Measurements from ENCODE around the gene RBM20. TPM values are rescaled to one million over a fixed set of nuclear protein-coding genes. Genes with fewer than 3 reads are reported as not detected.

RBM20 gene
- total RNA-seq, 2 experiments from 2014 or later, result not detected

GRCh38 chr10:110790913-110791506 is 146.9 kb downstream of the RBM20 start:
- Mint-ChIP-seq H3K4me3 (no peak overlapping the region), H3K36me3 (ENCODE audit: low read depth) (no peaks in the 10 kb centered on the region), H3K4me1 (peaks cover 4% of the 10 kb centered on the region), H3K9me3 (no peaks in the 10 kb centered on the region), H3K27ac (no peak overlapping the region), H3K27me3 (peaks cover 4% of the 10 kb centered on the region)
- POLR2A ChIA-PET, result no interaction called here
- CTCF ChIA-PET, result interaction anchor here (0.5 to 1.2 kb wide), 4 partner anchors 12 to 195 kb away, joined by 3 to 4 read pairs (median 3); no protein-coding TSS in a partner anchor
- DNase-seq, result no peak

DNA sequence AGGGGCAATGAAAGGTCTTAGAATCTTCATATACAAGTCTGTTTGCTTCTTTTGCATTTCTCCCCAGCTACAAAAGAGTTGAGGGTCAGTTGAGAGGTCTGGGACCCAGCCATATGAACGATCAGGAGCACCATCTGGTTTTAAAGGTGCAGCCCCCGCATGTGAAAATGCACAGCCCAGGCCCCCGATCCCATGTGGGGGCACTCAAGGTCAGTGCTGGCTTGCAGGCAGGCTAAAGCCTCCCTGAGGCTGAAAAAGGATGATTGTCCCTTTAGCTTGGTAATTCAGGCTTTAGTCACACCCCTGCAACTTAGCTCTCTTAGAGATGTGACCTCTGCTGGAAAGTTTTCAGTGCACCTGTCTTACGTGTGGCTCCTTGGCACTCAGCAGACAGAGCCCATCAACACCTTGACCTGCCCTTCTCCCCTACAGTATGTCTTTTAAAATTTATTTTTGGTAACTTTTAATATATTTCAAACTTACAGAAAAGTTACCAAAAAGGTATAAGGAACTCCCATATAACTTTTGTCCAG is 147.5 kb downstream of the RBM20 start:
- H3K4me3 Mint-ChIP-seq, result no peak overlapping the region
- H3K27ac Mint-ChIP-seq, result no peak overlapping the region
- CTCF ChIA-PET, result interaction anchor here (0.9 kb wide), 1 partner anchor 14 kb away, joined by 3 read pairs; no protein-coding TSS in a partner anchor
- no peak for DNase-seq
- no peaks in the 10 kb centered on the region for H3K9me3 Mint-ChIP-seq
- no peaks in the 10 kb centered on the region for H3K36me3 Mint-ChIP-seq (ENCODE audit: low read depth)
- H3K4me1 Mint-ChIP-seq, result no peaks in the 10 kb centered on the region
- POLR2A ChIA-PET, result no interaction called here
- H3K27me3 Mint-ChIP-seq, result peaks cover 4% of the 10 kb centered on the region

GRCh38 chr10:110792476-110793125 is 148.5 kb downstream of the RBM20 start:
- no peak for DNase-seq
- ChIA-PET POLR2A (no interaction called here), CTCF (interaction anchor here (0.8 to 1.5 kb wide), 5 partner anchors 9 to 60 kb away, joined by 3 to 6 read pairs (median 6); no protein-coding TSS in a partner anchor)
- no peaks in the 10 kb centered on the region for H3K4me1 Mint-ChIP-seq
- peaks cover 4% of the 10 kb centered on the region for H3K27me3 Mint-ChIP-seq
- H3K27ac Mint-ChIP-seq, result no peak overlapping the region
- no peaks in the 10 kb centered on the region for H3K9me3 Mint-ChIP-seq
- no peaks in the 10 kb centered on the region for H3K36me3 Mint-ChIP-seq (ENCODE audit: low read depth)
- H3K4me3 Mint-ChIP-seq, result no peak overlapping the region

DNA sequence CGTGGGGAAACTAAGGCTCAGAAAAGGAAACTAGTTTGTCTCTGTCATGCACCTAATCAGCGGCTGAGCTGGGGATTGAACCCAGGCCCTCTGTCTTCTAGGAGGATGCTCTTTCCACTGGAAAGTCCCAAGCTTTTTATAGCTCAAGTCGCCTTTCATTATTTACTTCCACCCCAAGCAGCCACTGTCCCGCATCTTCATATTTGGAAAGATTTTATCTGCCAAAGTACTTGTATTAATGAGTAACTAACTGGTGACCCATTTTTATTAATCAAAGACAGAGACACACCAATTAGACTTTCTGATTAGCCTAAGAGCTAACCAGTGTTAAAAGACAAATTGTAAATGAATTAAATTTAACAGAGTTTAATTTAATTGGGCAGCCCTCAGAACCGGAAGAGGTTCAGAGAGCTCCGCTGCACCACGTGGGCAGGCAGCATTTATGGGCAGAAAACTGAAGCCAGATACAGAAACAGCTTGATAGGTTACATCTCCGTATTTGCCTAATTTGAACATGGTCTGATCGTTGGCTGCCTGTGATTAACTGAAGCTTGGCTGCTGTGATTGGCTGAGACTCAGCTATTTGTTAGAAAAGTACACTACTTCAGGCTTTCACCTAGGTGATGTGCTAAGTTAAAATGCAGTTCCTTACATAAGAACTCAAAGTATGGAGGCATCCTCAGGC is 149.1 kb downstream of the RBM20 start:
- Mint-ChIP-seq H3K9me3 (no peaks in the 10 kb centered on the region), H3K4me3 (no peak overlapping the region), H3K27me3 (peaks cover 4% of the 10 kb centered on the region), H3K27ac (no peak overlapping the region), H3K4me1 (no peaks in the 10 kb centered on the region), H3K36me3 (ENCODE audit: low read depth) (no peaks in the 10 kb centered on the region)
- ChIA-PET POLR2A (no interaction called here), CTCF (interaction anchor here (0.8 to 1.5 kb wide), 5 partner anchors 10 to 59 kb away, joined by 3 to 6 read pairs (median 6); no protein-coding TSS in a partner anchor)
- DNase-seq, result no peak

- Mint-ChIP-seq H3K27ac (no peak overlapping the region), H3K4me3 (no peak overlapping the region), H3K4me1 (no peaks in the 10 kb centered on the region), H3K36me3 (ENCODE audit: low read depth) (no peaks in the 10 kb centered on the region), H3K9me3 (no peaks in the 10 kb centered on the region), H3K27me3 (peaks cover 4% of the 10 kb centered on the region)
- POLR2A ChIA-PET, result no interaction called here
- no peak for DNase-seq
- CTCF ChIA-PET, result interaction anchor here (0.9 to 1.9 kb wide), 5 partner anchors 8 to 58 kb away, joined by 3 to 6 read pairs (median 6); no protein-coding TSS in a partner anchor
Measured at GRCh38 chr10:110793886-110794285, 149.8 kb downstream of the RBM20 start.

- no peaks in the 10 kb centered on the region for H3K9me3 Mint-ChIP-seq
- POLR2A ChIA-PET, result no interaction called here
- no peak overlapping the region for H3K27ac Mint-ChIP-seq
- no peak overlapping the region for H3K4me3 Mint-ChIP-seq
- H3K27me3 Mint-ChIP-seq, result peaks cover 4% of the 10 kb centered on the region
- CTCF ChIA-PET, result interaction anchor here (0.9 to 1.9 kb wide), 4 partner anchors 8 to 13 kb away, joined by 3 to 6 read pairs (median 5); no protein-coding TSS in a partner anchor
- no peaks in the 10 kb centered on the region for H3K36me3 Mint-ChIP-seq (ENCODE audit: low read depth)
- no peak for DNase-seq
- H3K4me1 Mint-ChIP-seq, result no peaks in the 10 kb centered on the region
Measured at GRCh38 chr10:110794808-110795207, 150.7 kb downstream of the RBM20 start.

GRCh38 chr10:110797416-110797815 is 153.3 kb downstream of the RBM20 start:
- peaks cover 3% of the 10 kb centered on the region for H3K36me3 Mint-ChIP-seq (ENCODE audit: low read depth)
- DNase-seq, result no peak
- peaks cover 4% of the 10 kb centered on the region for H3K27me3 Mint-ChIP-seq
- no peaks in the 10 kb centered on the region for H3K9me3 Mint-ChIP-seq
- peaks cover 7% of the 10 kb centered on the region for H3K4me1 Mint-ChIP-seq
- H3K4me3 Mint-ChIP-seq, result no peak overlapping the region
- no peak overlapping the region for H3K27ac Mint-ChIP-seq
- CTCF ChIA-PET, result interaction anchor here (1.2 to 2.7 kb wide), 3 partner anchors 9 to 25 kb away, joined by 3 to 10 read pairs (median 3); no protein-coding TSS in a partner anchor
- POLR2A ChIA-PET, result no interaction called here

DNA sequence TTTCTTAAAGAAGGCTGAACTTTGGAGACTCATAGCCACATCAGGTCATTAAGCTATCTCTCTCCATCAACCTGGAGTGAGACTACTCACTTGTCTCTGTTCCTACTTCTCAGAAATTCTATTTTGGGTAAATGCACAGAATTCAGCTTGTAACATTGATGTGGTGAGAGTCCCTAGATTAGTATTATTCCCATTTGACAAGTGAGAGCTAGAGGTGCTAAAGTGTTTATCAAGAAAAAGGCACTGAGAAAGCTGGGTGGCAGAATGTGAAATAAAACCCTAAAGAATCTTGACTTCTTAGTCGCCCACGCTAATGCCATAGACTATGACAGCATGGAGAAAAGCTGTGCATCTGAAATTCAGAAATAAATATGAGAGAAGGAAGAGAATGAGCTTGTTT is 154.2 kb downstream of the RBM20 start:
- ChIA-PET POLR2A (no interaction called here), CTCF (interaction anchor here (1.2 to 2.7 kb wide), 3 partner anchors 10 to 26 kb away, joined by 3 to 10 read pairs (median 3); no protein-coding TSS in a partner anchor)
- Mint-ChIP-seq H3K4me1 (peaks cover 16% of the 10 kb centered on the region), H3K27ac (no peak overlapping the region), H3K4me3 (no peak overlapping the region), H3K36me3 (ENCODE audit: low read depth) (peaks cover 3% of the 10 kb centered on the region), H3K27me3 (peaks cover 4% of the 10 kb centered on the region), H3K9me3 (no peaks in the 10 kb centered on the region)
- no peak for DNase-seq

DNA sequence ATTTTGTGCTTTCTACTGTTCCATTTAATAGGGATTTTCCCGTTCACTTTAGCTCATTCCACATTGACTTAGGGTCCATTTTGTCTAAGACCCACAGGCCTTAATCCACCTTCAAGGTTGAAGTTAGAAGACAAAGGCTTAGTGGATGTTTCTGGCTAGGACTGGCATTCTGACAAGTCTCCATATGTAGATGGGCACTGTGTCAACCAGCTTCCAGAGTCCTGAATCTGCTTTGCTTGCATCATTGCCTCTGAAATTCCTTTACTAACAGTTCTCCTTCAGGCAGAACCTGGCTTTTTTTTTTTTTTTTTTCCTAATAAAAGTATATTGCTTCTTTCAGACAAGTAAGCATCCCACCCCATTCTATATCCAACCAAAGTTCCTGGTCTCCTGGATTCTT is 158.0 kb downstream of the RBM20 start:
- peaks cover 3% of the 10 kb centered on the region for H3K36me3 Mint-ChIP-seq (ENCODE audit: low read depth)
- H3K9me3 Mint-ChIP-seq, result no peaks in the 10 kb centered on the region
- DNase-seq, result no peak
- peaks cover 35% of the 10 kb centered on the region for H3K4me1 Mint-ChIP-seq
- H3K27ac Mint-ChIP-seq, result peak overlapping the region; percentile 92
- POLR2A ChIA-PET, result no interaction called here
- H3K27me3 Mint-ChIP-seq, result no peaks in the 10 kb centered on the region
- CTCF ChIA-PET, result interaction anchor here (0.6 to 3.3 kb wide), 10 partner anchors 8 to 126 kb away, joined by 3 to 17 read pairs (median 4); partner anchors contain the start of genes BBIP1 and SHOC2
- no peak overlapping the region for H3K4me3 Mint-ChIP-seq

DNA sequence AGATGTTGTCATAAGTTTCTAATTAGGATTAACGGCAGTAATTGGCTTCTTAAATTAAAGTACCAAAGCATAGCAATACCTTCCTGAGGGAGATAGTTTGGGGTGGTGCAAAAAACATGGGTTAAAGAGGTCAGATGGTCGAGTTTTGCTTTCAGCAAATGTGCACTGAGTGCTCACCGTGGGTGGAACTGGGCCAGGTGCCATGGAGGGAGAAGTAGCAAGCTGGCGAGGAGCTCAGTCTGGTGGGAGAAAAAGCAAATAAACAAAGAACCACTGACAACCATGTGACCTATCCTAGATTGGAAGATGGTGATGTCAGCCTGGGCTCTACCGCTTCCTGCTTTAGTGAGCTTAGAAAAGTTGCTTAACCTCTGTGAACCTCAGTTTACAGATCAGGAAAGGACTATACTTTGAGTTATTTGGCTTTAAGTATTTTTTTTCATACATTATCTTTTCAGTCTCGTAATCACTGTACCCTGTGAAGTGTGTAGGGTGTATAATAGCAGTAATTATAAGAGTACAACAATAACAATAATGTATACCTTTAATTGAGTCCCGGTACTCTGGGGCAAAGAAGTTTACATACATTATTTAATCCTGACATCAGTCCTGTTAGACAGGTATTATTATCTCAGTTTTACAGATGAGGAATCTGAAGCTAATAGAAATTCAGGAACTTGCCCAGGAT is 158.6 kb downstream of the RBM20 start:
- Mint-ChIP-seq H3K9me3 (no peaks in the 10 kb centered on the region), H3K27ac (peak overlapping the region; percentile 92), H3K4me3 (peak overlapping the region; percentile 23), H3K4me1 (peaks cover 35% of the 10 kb centered on the region), H3K36me3 (ENCODE audit: low read depth) (peaks cover 3% of the 10 kb centered on the region), H3K27me3 (no peaks in the 10 kb centered on the region)
- ChIA-PET POLR2A (no interaction called here), CTCF (interaction anchor here (0.6 to 3.3 kb wide), 15 partner anchors 8 to 130 kb away, joined by 3 to 17 read pairs (median 4); partner anchors contain the start of genes BBIP1 and SHOC2)
- DNase-seq, result peak; percentile 53

DNA sequence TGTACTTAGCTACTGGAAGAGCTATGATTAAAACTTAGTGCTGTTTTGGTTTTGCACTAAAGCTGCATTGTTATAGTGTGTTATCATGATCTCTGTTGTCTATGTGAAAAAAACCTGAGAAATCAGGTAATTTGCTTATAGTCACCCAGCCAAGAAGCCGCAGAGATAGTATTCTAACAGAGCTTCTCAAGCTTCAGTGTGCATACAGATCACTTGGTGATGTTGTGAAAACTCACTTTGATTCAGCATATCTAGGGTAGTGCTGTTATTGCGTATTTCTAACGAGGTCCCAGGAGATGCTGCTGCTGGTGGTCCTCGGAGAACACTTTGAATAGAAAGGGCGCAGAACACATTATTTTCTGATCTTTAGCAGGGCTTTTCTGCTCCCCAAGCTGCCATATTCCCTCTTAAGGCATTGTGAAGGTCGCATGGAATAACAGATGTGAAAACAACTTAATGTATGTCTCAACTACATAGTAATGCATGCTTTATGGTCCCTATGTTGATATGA is 159.2 kb downstream of the RBM20 start:
- H3K4me1 Mint-ChIP-seq, result peaks cover 35% of the 10 kb centered on the region
- H3K4me3 Mint-ChIP-seq, result no peak overlapping the region
- no peaks in the 10 kb centered on the region for H3K9me3 Mint-ChIP-seq

DNA sequence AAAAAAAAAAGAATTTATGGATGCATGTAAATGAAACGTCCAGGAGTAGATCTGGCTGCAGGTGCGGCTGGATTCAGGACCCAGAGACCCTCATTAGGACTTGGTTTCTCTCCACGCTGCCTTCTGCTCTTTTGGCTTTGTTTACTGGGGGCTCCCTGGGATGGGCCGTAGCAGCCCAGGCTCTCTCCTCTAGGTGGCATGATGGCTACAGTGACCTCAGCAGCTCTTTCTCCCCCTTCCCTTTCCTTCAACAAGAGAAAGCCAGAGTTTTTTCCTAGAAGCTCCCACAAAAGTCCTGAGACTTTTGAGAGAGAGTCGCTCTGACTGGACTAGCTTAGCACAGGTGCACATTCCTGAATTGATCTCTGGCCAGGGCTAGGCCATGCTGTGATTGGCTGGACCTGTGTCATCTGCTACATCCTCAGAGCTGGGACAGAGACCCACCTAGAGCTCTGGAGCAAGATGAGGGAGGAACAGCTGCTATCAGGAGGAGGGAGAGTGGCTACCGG is 159.7 kb downstream of the RBM20 start:
- no peaks in the 10 kb centered on the region for H3K27me3 Mint-ChIP-seq
- ChIA-PET POLR2A (no interaction called here), CTCF (interaction anchor here (0.6 to 3.3 kb wide), 9 partner anchors 8 to 75 kb away, joined by 3 to 17 read pairs (median 5); no protein-coding TSS in a partner anchor)
- peaks cover 37% of the 10 kb centered on the region for H3K4me1 Mint-ChIP-seq
- peaks cover 3% of the 10 kb centered on the region for H3K36me3 Mint-ChIP-seq (ENCODE audit: low read depth)
- no peak overlapping the region for H3K4me3 Mint-ChIP-seq
- H3K27ac Mint-ChIP-seq, result peak overlapping the region; percentile 83
- no peaks in the 10 kb centered on the region for H3K9me3 Mint-ChIP-seq
- DNase-seq, result peak; percentile 21

More for the DNA sequence above, 159.2 kb downstream of the RBM20 start:
- DNase-seq, result no peak
- Mint-ChIP-seq H3K27ac (peak overlapping the region; percentile 92), H3K27me3 (no peaks in the 10 kb centered on the region), H3K36me3 (ENCODE audit: low read depth) (peaks cover 3% of the 10 kb centered on the region)
- CTCF ChIA-PET, result interaction anchor here (0.9 to 3.3 kb wide), 16 partner anchors 8 to 131 kb away, joined by 3 to 17 read pairs (median 4); partner anchors contain the start of genes BBIP1 and SHOC2
- POLR2A ChIA-PET, result no interaction called here
